Suppressor macrophage treated with lipopolysaccharide for 1 hour (primary cell): ENCODE results near the gene RAB40AL.
A peak's percentile ranks its signal among the peaks of the same experiment; 100 is the strongest.

Experiments used
- DNase-seq, 3 donors: peaks; one replicate each; pipeline ENCODE4 v3.0.0-alpha.2; 2020 to 2022

RAB40AL gene

DNA sequence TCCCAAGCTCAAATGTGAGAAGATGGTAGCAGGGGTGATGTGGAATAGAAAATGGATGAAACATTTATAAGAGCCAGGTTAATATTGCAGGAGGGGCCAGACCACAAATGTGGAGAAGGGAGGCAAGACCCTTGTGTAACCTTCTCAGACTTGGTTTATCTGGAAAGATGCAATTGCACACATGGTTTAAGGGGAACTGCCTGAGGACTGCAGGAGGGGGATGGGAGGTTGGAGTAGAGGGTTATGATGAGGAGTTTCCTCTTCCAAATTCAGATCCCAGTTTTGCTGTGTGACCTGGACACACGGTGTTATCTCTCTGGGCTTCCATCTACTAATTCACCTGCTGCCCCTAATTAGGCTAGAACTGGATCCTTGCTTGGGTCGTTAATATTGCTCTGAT is 46.1 kb downstream of the RAB40AL start:
- no peak for DNase-seq

DNA sequence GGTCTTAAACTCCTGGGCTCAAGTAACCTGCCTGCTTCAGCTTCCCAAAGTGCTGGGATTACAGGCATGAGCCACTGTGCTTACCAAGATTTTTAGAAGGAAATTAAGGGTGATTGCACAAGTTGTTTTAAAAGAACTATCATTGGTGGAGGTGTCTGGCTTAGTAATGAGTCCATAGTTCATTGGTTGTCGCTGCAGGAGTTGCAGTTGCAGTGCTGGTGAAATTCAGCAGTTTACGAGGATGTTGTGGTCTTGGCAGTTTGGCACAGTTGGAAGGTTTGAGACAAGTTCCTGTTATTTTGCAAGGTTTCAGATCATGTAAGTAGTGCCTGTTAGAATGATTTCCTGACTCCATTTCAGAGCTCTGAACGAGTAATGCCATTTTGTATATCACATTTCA is 48.1 kb downstream of the RAB40AL start:
- DNase-seq, result peak; percentile 31 to 52 (median 48)
